ENCODE measurements around the gene MAPK12. TPM values are rescaled to one million over a fixed set of nuclear protein-coding genes. Genes with fewer than 3 reads are reported as not detected.

Gene MAPK12
- total and polyA plus RNA-seq, 2 of the 4 experiments (the other 2 are of a cell fraction), result 41.0 to 56.3 TPM

DNA sequence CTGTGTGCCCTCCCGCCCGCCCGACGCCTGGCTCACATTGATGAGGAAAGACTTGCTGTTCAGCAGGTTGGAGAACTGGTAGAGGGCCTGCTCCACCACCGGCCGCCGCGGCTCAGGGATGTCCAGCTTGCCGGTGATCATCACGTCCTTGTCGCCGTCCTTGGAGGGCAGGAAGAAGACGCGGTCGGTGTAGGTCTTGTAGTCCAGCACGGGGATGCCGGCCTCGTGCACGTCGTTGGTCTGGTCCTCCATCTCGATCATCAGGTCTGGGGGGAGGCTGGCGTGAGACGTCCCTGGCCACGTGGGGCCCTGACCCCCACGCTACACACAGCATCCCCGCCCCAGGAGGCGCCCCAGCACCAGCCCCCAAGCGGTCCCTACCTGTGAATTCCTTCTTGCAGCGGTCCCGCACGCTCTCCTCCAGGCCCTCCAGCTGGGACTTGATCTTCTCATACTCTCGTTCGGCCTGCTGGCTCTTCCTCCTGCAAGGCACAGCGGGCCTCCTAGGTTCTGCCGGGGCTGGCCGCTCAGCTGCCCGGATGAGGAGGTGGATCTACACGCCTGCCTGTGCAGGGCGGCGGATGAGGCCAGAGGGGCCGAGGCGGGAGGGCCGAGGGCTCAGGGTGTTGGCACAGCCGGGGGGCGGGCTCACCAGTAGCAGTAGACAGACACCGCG is 19.4 kb upstream of the MAPK12 start:
- dilution Hi-C loops (cut with HindIII; ENCODE audit: low sequenced_read_pairs, unreplicated experiment), result no loop called here
- BruUV-seq (replicated peaks), result TSS peak; percentile 69

More for the DNA sequence above, 19.4 kb upstream of the MAPK12 start:
- no peak overlapping the region for H3K9ac ChIP-seq (ENCODE audit: low read depth, low read length)
- POLR2A ChIA-PET (ENCODE audit: unreplicated experiment), result no interaction called here
- H2AK5ac ChIP-seq (ENCODE audit: low read depth, low read length), result no peak overlapping the region
- intact Hi-C loops (cut with micrococcal nuclease) (no loop called here), in situ Hi-C loops (cut with MboI; ENCODE audit: low sequenced_read_pairs) (no loop called here)
- H4K8ac ChIP-seq (ENCODE audit: low read depth in 2 of 2, low read length in 2 of 2), result no peak overlapping the region
- peaks cover 88% of the 10 kb centered on the region for H3K36me3 ChIP-seq (ENCODE audit: control insufficient read depth, insufficient read depth, low read length)
- H2BK120ac ChIP-seq (ENCODE audit: low read depth, low read length), result no peak overlapping the region
- CTCF ChIA-PET, result no interaction called here
- H3K79me1 ChIP-seq (ENCODE audit: low read depth in 1 of 2, low read length in 2 of 2), result peaks cover 11 to 38% of the 10 kb centered on the region in 2 experiments; a peak in 3 of 4 replicates
- no peaks in the 10 kb centered on the region for H3K9me1 ChIP-seq (ENCODE audit: insufficient read depth, low read length)
- no peak overlapping the region for H3K18ac ChIP-seq (ENCODE audit: low read depth, low read length)
- peaks cover 37% of the 10 kb centered on the region for H4K20me1 ChIP-seq (ENCODE audit: insufficient read depth, low read length)
- no peaks in the 10 kb centered on the region for H3K27me3 ChIP-seq (ENCODE audit: control insufficient read depth, insufficient read depth, low read length)
- TF ChIP-seq SMC3 (IDR thresholded peaks at IDR 0.05; ENCODE audit: low read depth, low read length), result no peak
- TF ChIP-seq, protein P1, sequence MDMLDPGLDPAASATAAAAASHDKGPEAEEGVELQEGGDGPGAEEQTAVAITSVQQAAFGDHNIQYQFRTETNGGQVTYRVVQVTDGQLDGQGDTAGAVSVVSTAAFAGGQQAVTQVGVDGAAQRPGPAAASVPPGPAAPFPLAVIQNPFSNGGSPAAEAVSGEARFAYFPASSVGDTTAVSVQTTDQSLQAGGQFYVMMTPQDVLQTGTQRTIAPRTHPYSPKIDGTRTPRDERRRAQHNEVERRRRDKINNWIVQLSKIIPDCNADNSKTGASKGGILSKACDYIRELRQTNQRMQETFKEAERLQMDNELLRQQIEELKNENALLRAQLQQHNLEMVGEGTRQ (IDR thresholded peaks at IDR 0.05; ENCODE audit: low read depth, low read length), result no peak
- no peak for TF ChIP-seq RAD21 (IDR thresholded peaks at IDR 0.05; ENCODE audit: low read length)
- no peak for TF ChIP-seq NFE2L2 (IDR thresholded peaks at IDR 0.05; ENCODE audit: low read depth, low read length)
- no peak for TF ChIP-seq MXI1 (IDR thresholded peaks at IDR 0.05; ENCODE audit: borderline replicate concordance, low read depth, low read length)
- TF ChIP-seq MAZ (IDR thresholded peaks at IDR 0.05; ENCODE audit: borderline replicate concordance, low read depth, low read length), result no peak
- no peak for TF ChIP-seq CHD1 (IDR thresholded peaks at IDR 0.05; ENCODE audit: low read depth, low read length)
- H3K4me2 ChIP-seq (ENCODE audit: low read depth, low read length), result no peak overlapping the region
- no peak overlapping the region for H3K4ac ChIP-seq (ENCODE audit: low read depth, low read length)
- DNase-seq, result no peak
- H4K91ac ChIP-seq (ENCODE audit: insufficient read depth, low read depth, low read length), result no peak overlapping the region
- H3K23ac ChIP-seq (ENCODE audit: low read depth, low read length), result no peak overlapping the region
- H4K5ac ChIP-seq (ENCODE audit: low read depth, low read length), result no peak overlapping the region
- no peak for ATAC-seq (ENCODE audit: low read depth)
- no peak overlapping the region for H3K14ac ChIP-seq (replicated peaks; ENCODE audit: low read depth, low read length)
- 99% methylated on average over 15 of the region's 47 CpGs; no CpG with 5 or more reads in 1 of the 2 experiments for WGBS, 2 experiments (ENCODE audit: extremely low coverage in 2 of 2, insufficient read length in 1 of 2)
- H3K4me3 ChIP-seq (ENCODE audit: insufficient read depth, low read depth, low read length), result no peak overlapping the region
- no peaks in the 10 kb centered on the region for H3K9me3 ChIP-seq (ENCODE audit: control insufficient read depth, insufficient read depth, low read length)
- no peak overlapping the region for H2AK9ac ChIP-seq (replicated peaks; ENCODE audit: low read depth, low read length, poor library complexity)
- no peak overlapping the region for H2AFZ ChIP-seq (replicated peaks; ENCODE audit: low read length, poor library complexity)
- H3K27ac ChIP-seq (ENCODE audit: insufficient read depth, low read length), result no peak overlapping the region
- H2BK15ac ChIP-seq (ENCODE audit: low read depth, low read length), result no peak overlapping the region
- H2BK5ac ChIP-seq (ENCODE audit: low read depth, low read length, poor library complexity, severe bottlenecking), result no peak overlapping the region
- no peak overlapping the region for H3K56ac ChIP-seq (ENCODE audit: extremely low read depth, insufficient read depth, low read length)
- no peak overlapping the region for H2BK20ac ChIP-seq (ENCODE audit: low read depth, low read length)
- peaks cover 8% of the 10 kb centered on the region for H3K4me1 ChIP-seq (ENCODE audit: control insufficient read depth, insufficient read depth, low read length)
